Tibial nerve (tissue), 4 donors: Measurements from ENCODE around the gene TUBGCP5. TPM values are rescaled to one million over a fixed set of nuclear protein-coding genes. Genes with fewer than 3 reads are reported as not detected.

Experiments
- DNase-seq, 2 donors: peaks; one replicate each; pipeline ENCODE4 v3.0.0-alpha.2; 2019; ENCODE audit warnings: low spot score in 2 of 2
- H3K27ac ChIP-seq, 4 donors: fragments of 200-600 bp; sonication (generic) in 3 of 4; one replicate each; pipeline ENCODE4 v1.5.1; 2017 to 2019; ENCODE audit warnings: mild to moderate bottlenecking in 1 of 4
- H3K27me3 ChIP-seq, 2 donors: fragments of 200-600 bp; sonication (generic) in 1 of 2; one replicate each; pipeline versions ENCODE4 v1.5.1 to v1.6.0; 2017 to 2019
- H3K36me3 ChIP-seq, 3 donors: fragments of 200-600 bp; sonication (generic); one replicate each; pipeline ENCODE4 v1.5.1; 2018 to 2019
- H3K4me1 ChIP-seq, 4 donors: fragments of 200-600 bp; sonication (generic) in 3 of 4; one replicate each; pipeline ENCODE4 v1.5.1; 2017 to 2019
- H3K4me3 ChIP-seq, 4 donors: fragments of 200-600 bp; sonication (generic) in 3 of 4; one replicate each; pipeline ENCODE4 v1.5.1; 2017 to 2019; ENCODE audit warnings: mild to moderate bottlenecking in 1 of 4, moderate library complexity in 1 of 4
- H3K9me3 ChIP-seq, 4 donors: fragments of 200-600 bp; sonication (generic) in 3 of 4; one replicate each; pipeline ENCODE4 v1.5.1; 2017 to 2019
- CTCF ChIP-seq, 5 experiments: fragments of 200-600 bp in 3 of 5; fragments of 450-650 bp in 2 of 5; sonication (generic) in 3 of 5; IDR thresholded peaks; one replicate each; pipeline ENCODE4 v1.5.1; 2016 to 2019; ENCODE audit warnings: antibody characterized with exemption in 5 of 5, mild to moderate bottlenecking in 3 of 5, moderate library complexity in 2 of 5
- EP300 ChIP-seq, 2 donors: sonication (generic); formaldehyde crosslinking; IDR thresholded peaks; one replicate each; pipeline ENCODE4 v1.6.1; 2017; ENCODE audit warnings: antibody characterized with exemption in 2 of 2, mild to moderate bottlenecking in 1 of 2
- POLR2A ChIP-seq, 2 donors: fragments of 450-650 bp; IDR thresholded peaks; one replicate each; pipeline ENCODE4 v1.6.1; 2017; ENCODE audit warnings: antibody characterized with exemption in 2 of 2, mild to moderate bottlenecking in 2 of 2, moderate library complexity in 2 of 2
- WGBS, 2 donors: methylation state at CpG; one replicate each; pipeline ENCODE4 v1.1.5; 2018; 5-methylcytosine and 5-hydroxymethylcytosine counted together
- total RNA-seq, 4 donors: library from RNA; depleted of rRNA; stranded (reverse); fragments of >200 nt; gene quantifications; one replicate each; pipeline ENCODE4 v1.1.0, GENCODE V29; 2016

The TUBGCP5 gene
- total RNA-seq, 4 donors from 2014 or later, result 26.3 to 47.3 (median 31.6) TPM

GRCh38 chr15:22951381-22952280 is 87.7 kb downstream of the TUBGCP5 start:
- DNase-seq, result no peak
- H3K4me3 ChIP-seq, result no peak overlapping the region
- H3K36me3 ChIP-seq, result peaks cover 0 to 5% (median 0%) of the 10 kb centered on the region in 3 donors
- TF ChIP-seq CTCF (IDR thresholded peaks at IDR 0.05) (no peak), EP300 (IDR thresholded peaks at IDR 0.05) (no peak), POLR2A (IDR thresholded peaks at IDR 0.05) (no peak)
- H3K27ac ChIP-seq, result peak overlapping the region in 2 of 4 donors; percentile 50 to 63
- no peaks in the 10 kb centered on the region for H3K27me3 ChIP-seq
- no peaks in the 10 kb centered on the region for H3K9me3 ChIP-seq
- WGBS, 2 donors, result 73 to 81% methylated on average over 33 to 39 of the region's 39 CpGs
- peaks cover 0 to 88% (median 29%) of the 10 kb centered on the region in 4 donors for H3K4me1 ChIP-seq

GRCh38 chr15:22951031-22951380 is 88.4 kb downstream of the TUBGCP5 start:
- Histone ChIP-seq H3K4me3 (no peak overlapping the region), H3K27ac (peak overlapping the region in 2 of 4 donors; percentile 50 to 63), H3K4me1 (peaks cover 0 to 81% (median 27%) of the 10 kb centered on the region in 4 donors), H3K9me3 (no peaks in the 10 kb centered on the region), H3K27me3 (no peaks in the 10 kb centered on the region), H3K36me3 (peaks cover 0 to 10% (median 0%) of the 10 kb centered on the region in 3 donors)
- no peak for DNase-seq
- WGBS, 2 donors, result 91 to 96% methylated on average over 11 to 16 of the region's 16 CpGs
- TF ChIP-seq CTCF (IDR thresholded peaks at IDR 0.05) (no peak), EP300 (IDR thresholded peaks at IDR 0.05) (no peak), POLR2A (IDR thresholded peaks at IDR 0.05) (no peak)

GRCh38 chr15:22950256-22950990 is 88.9 kb downstream of the TUBGCP5 start:
- Histone ChIP-seq H3K27me3 (no peaks in the 10 kb centered on the region), H3K27ac (peak overlapping the region in 2 of 4 donors; percentile 63 to 76), H3K36me3 (peaks cover 0 to 12% (median 0%) of the 10 kb centered on the region in 3 donors), H3K9me3 (no peaks in the 10 kb centered on the region), H3K4me1 (peaks cover 0 to 75% (median 21%) of the 10 kb centered on the region in 4 donors), H3K4me3 (peak overlapping the region in 1 of 4 donors; percentile 4)
- DNase-seq, result no peak
- WGBS, 2 donors, result 43 to 48% methylated on average over 25 of the region's 25 CpGs
- no peak for TF ChIP-seq CTCF (IDR thresholded peaks at IDR 0.05)
- no peak for TF ChIP-seq POLR2A (IDR thresholded peaks at IDR 0.05)
- no peak for TF ChIP-seq EP300 (IDR thresholded peaks at IDR 0.05)

Other genes starting within 250 kb of the TUBGCP5 start
- gene NIPA2, start 200.9 kb downstream of the TUBGCP5 start, total RNA-seq, result 10 to 100 TPM; 33.2 to 66.9 (median 52.7) TPM
- gene CYFIP1, start 59.2 kb downstream of the TUBGCP5 start, total RNA-seq, result 100 to 1,000 TPM in 2 of 4 donors, 10 to 100 TPM in 2; 77.4 to 121 (median 101) TPM
- not detected for gene GOLGA6L1, start 97.3 kb upstream of the TUBGCP5 start, total RNA-seq